Left lung (tissue), 10 donors: ENCODE measurements around the gene SCMH1. TPM values are rescaled to one million over a fixed set of nuclear protein-coding genes. Genes with fewer than 3 reads are reported as not detected.
"Not testable (repeated sequence)": the region's sequence is repeated elsewhere in the genome, so short reads cannot be mapped to it uniquely, and the experiment has no call there.

Source experiments
- ATAC-seq: fragments of 200-7000 bp; cut with Tn5 transposase; one replicate; pipeline ENCODE4 v1.9.1; 2020; ENCODE audit warnings: moderate library complexity
- DNase-seq, 4 donors: peaks; one replicate each; pipeline ENCODE4 v3.0.0-alpha.2; 2013 to 2020
- H3K27ac ChIP-seq, 2 donors: fragments of 200-600 bp; sonication (generic) in 1 of 2; one replicate each; pipeline versions ENCODE4 v1.5.0 to v1.8.0; 2020 to 2021
- H3K27me3 ChIP-seq, 2 donors: fragments of 200-600 bp; sonication (generic) in 1 of 2; one replicate each; pipeline versions ENCODE4 v1.5.0 to v1.8.0; 2020 to 2021
- H3K36me3 ChIP-seq, 2 donors: fragments of 200-600 bp; sonication (generic) in 1 of 2; one replicate each; pipeline versions ENCODE4 v1.5.0 to v1.8.0; 2020 to 2021
- H3K4me1 ChIP-seq, 2 donors: fragments of 200-600 bp; one replicate each; pipeline ENCODE4 v1.8.0; 2021
- H3K4me3 ChIP-seq, 2 donors: fragments of 200-600 bp; sonication (generic) in 1 of 2; one replicate each; pipeline versions ENCODE4 v1.5.0 to v1.8.0; 2020 to 2021; ENCODE audit warnings: mild to moderate bottlenecking in 1 of 2
- H3K9me3 ChIP-seq, 2 donors: fragments of 200-600 bp; sonication (generic) in 1 of 2; one replicate each; pipeline versions ENCODE4 v1.5.0 to v1.8.0; 2020 to 2021
- CTCF ChIP-seq, 2 donors: fragments of 200-600 bp; sonication (generic) in 1 of 2; IDR thresholded peaks; one replicate each; pipeline versions ENCODE4 v1.5.0 to v1.8.0; 2021; ENCODE audit warnings: antibody characterized with exemption in 2 of 2
- intact Hi-C, 2 donors: fragments of 100-400 bp; cut with DNase I; formaldehyde crosslinking; loops; one replicate each; pipeline versions ENCODE4 v1.11.2 to v1.14.2; 2022
- polyA plus RNA-seq, 6 donors: library from polyadenylated mRNA; unstranded; fragments of 120-200 nt; gene quantifications; one replicate each; pipeline ENCODE4 v1.2.1, GENCODE V29; 2013; ENCODE audit not compliant: insufficient read length in 6 of 6
- total RNA-seq, 2 donors: library from RNA; stranded (reverse); fragmentation: NEBNext Ultra II Directional; extraction: Animal tissue kit (Norgen Biotek cat#: 25700); gene quantifications; one replicate each; pipeline ENCODE4 v1.2.1, GENCODE V29; 2021
- donor health status: DM: no; HTN: yes; CAD: no.
- donor health status: DM: no; HTN: no; CAD: no.

SCMH1 gene
- total and polyA plus RNA-seq, 8 donors: 27.8 to 56.1 (median 44.3) TPM

GRCh38 chr1:41221995-41222394 is 20.1 kb downstream of the SCMH1 start:
- intact Hi-C loops: no loop called here
- H3K27me3 ChIP-seq: no peaks in the 10 kb centered on the region
- H3K4me1 ChIP-seq: no peaks in the 10 kb centered on the region
- H3K9me3 ChIP-seq: peaks cover 0 to 16% of the 10 kb centered on the region in 2 donors
- no peak overlapping the region for H3K4me3 ChIP-seq
- peaks cover 0 to 7% of the 10 kb centered on the region in 2 donors for H3K36me3 ChIP-seq
- H3K27ac ChIP-seq: no peak overlapping the region
- DNase-seq (no peak), ATAC-seq (no peak)
- no peak for TF ChIP-seq CTCF (IDR thresholded peaks at IDR 0.05)

- Histone ChIP-seq H3K4me1 (peaks cover 0 to 8% of the 10 kb centered on the region in 2 donors), H3K4me3 (no peak overlapping the region), H3K27me3 (no peaks in the 10 kb centered on the region), H3K36me3 (peaks cover 0 to 7% of the 10 kb centered on the region in 2 donors), H3K9me3 (peaks cover 0 to 17% of the 10 kb centered on the region in 2 donors), H3K27ac (no peak overlapping the region)
- intact Hi-C loops: no loop called here
- no peak for TF ChIP-seq CTCF (IDR thresholded peaks at IDR 0.05)
- ATAC-seq (no peak), DNase-seq (no peak)
Measured at GRCh38 chr1:41218152-41218551, 24.0 kb downstream of the SCMH1 start.

GRCh38 chr1:41217441-41217840 is 24.7 kb downstream of the SCMH1 start:
- no peak overlapping the region for H3K4me3 ChIP-seq
- no peak for TF ChIP-seq CTCF (IDR thresholded peaks at IDR 0.05)
- ATAC-seq (no peak), DNase-seq (no peak)
- peaks cover 0 to 17% of the 10 kb centered on the region in 2 donors for H3K9me3 ChIP-seq
- peaks cover 0 to 7% of the 10 kb centered on the region in 2 donors for H3K36me3 ChIP-seq
- H3K27me3 ChIP-seq: no peaks in the 10 kb centered on the region
- no peak overlapping the region for H3K27ac ChIP-seq
- H3K4me1 ChIP-seq: peaks cover 0 to 8% of the 10 kb centered on the region in 2 donors
- intact Hi-C loops: no loop called here

- no peak for TF ChIP-seq CTCF (IDR thresholded peaks at IDR 0.05)
- ATAC-seq (no peak), DNase-seq (no peak)
- Histone ChIP-seq H3K4me3 (no peak overlapping the region), H3K27ac (no peak overlapping the region), H3K4me1 (peaks cover 0 to 8% of the 10 kb centered on the region in 2 donors), H3K27me3 (no peaks in the 10 kb centered on the region), H3K36me3 (peaks cover 0 to 7% of the 10 kb centered on the region in 2 donors), H3K9me3 (peaks cover 0 to 17% of the 10 kb centered on the region in 2 donors)
- intact Hi-C loops: no loop called here
Measured at GRCh38 chr1:41215623-41216022, 26.5 kb downstream of the SCMH1 start.

- intact Hi-C loops: no loop called here
- no peak for ATAC-seq
- Histone ChIP-seq H3K36me3 (no peaks in the 10 kb centered on the region), H3K27me3 (no peaks in the 10 kb centered on the region), H3K9me3 (peaks cover 0 to 4% of the 10 kb centered on the region in 2 donors), H3K4me1 (peaks cover 0 to 8% of the 10 kb centered on the region in 2 donors), H3K27ac (no peak overlapping the region), H3K4me3 (no peak overlapping the region)
- no peak for TF ChIP-seq CTCF (IDR thresholded peaks at IDR 0.05)
- no peak for DNase-seq
Measured at GRCh38 chr1:41213341-41213740, 28.8 kb downstream of the SCMH1 start.

- ATAC-seq, H3K9me3 ChIP-seq, H3K36me3 ChIP-seq, H3K27ac ChIP-seq, DNase-seq, H3K4me3 ChIP-seq, H3K27me3 ChIP-seq, intact Hi-C loops, H3K4me1 ChIP-seq: not testable (repeated sequence)
Measured at GRCh38 chr1:41211608-41212007, 30.5 kb downstream of the SCMH1 start.

- intact Hi-C loops, H3K27me3 ChIP-seq, H3K4me3 ChIP-seq, H3K4me1 ChIP-seq, DNase-seq, H3K27ac ChIP-seq, ATAC-seq, H3K36me3 ChIP-seq: not testable (repeated sequence)
- peaks cover 0 to 13% of the 10 kb centered on the region in 2 donors for H3K9me3 ChIP-seq
Measured at GRCh38 chr1:41207053-41207452, 35.1 kb downstream of the SCMH1 start.
